Measurements from ENCODE around the gene SYNGR2.

The SYNGR2 gene

DNA sequence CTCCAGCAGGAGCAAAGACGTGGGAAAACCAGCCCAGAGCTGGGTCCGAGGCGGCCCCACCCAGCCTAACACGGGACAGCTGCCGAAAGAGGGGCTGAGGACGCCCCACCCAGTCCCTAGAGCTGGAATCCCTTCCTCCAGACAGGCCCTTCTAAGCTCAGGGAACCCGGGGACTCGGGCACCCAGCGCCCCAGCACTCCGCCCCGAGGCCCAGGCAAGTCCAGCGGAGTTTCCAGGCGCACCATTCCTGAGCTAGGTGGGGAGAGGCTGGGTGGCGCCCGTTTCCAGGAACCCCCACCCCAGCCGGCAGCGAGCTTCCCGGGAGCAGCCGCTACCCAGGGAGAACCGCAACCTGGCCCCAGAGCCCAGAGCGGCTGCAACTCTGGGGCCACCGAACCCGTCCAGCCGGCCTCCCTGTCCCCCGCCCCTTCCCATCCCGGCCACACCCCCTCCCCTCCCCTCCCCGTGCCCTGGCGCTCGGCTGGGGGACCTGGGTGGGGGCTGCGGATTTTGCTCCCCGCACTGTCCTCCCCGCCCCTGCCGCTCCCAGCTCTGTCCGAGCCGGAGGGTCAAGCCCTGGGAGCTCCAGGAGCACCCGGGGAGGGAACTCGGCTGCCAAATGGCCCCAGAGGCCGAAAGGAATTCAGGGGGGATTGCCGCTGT, 40.4 kb upstream of the SYNGR2 start:
- peaks cover 10 to 54% (median 22%) of the 10 kb centered on the region in 11 experiments for H4K20me1 ChIP-seq
- peaks cover 74 to 91% (median 84%) of the 10 kb centered on the region in 10 experiments for H3K4me1 ChIP-seq
- peak overlapping the region; percentile 84 to 95 (median 91) for H3K9ac ChIP-seq
- TF ChIP-seq Cebpa-rat (IDR thresholded peaks at IDR 0.05): no peak
- peak overlapping the region; percentile 85 to 95 (median 89) for H3K27ac ChIP-seq
- peak overlapping the region; percentile 94 to 100 (median 99) for H3K4me2 ChIP-seq
- H3K27me3 ChIP-seq: no peaks in the 10 kb centered on the region
- H3K9me3 ChIP-seq (replicated peaks in 1 of 11): no peaks in the 10 kb centered on the region
- H3K36me3 ChIP-seq: peaks cover 12 to 41% (median 25%) of the 10 kb centered on the region in 11 experiments
- H3K4me3 ChIP-seq: peak overlapping the region; percentile 70 to 94 (median 88)

DNA sequence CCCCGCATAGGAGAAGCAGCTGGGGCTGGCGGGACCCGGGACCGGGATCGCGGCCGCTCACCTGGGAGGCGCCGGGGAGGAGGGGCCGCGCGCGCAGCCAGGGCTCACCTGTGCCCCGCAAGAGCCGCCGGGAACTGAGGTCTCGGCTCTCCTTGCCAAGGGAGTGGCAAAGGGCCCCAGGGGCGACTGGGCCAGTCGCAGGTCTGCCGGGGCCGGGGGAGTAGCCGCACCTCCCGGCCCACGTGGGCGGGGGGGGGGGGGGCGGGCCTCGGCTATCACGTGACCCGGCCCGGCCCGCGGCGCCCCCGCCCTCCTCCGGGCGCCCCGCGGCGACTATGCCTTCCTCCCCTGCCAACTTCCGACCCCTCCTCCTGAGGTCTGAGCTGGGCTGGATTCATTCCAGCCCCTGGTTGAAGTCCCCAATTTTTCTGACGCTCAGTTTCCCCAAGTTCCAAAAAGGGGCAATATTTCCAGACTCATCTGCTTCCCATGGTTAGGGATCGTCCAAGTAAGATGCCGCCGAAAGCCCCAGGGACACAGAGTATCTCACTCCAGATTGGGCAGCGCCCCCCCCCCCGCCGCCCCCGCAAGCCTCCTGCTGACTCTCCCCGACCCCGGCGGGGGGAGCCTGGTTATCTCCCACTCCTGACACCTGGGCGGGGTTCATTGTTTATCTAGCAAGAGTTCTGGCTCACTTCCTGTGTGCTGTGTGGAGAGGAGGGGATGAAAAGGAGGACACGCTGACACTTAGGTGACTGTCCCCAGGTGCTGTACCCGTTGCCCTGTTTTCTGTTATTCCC, 39.6 kb upstream of the SYNGR2 start, which contains the start of gene TMC6:
TSS of gene TMC6 (minus strand) at position 205 of the 800 bp plus-strand sequence. CDS start 1,923 bp downstream, outside the sequence.
- H3K4me1 ChIP-seq: peaks cover 74 to 93% (median 85%) of the 10 kb centered on the region in 10 experiments
- no peak for TF ChIP-seq Cebpa-rat (IDR thresholded peaks at IDR 0.05)
- H3K27ac ChIP-seq: peak within 1 kb of the TSS; percentile 85 to 95 (median 89)

DNA sequence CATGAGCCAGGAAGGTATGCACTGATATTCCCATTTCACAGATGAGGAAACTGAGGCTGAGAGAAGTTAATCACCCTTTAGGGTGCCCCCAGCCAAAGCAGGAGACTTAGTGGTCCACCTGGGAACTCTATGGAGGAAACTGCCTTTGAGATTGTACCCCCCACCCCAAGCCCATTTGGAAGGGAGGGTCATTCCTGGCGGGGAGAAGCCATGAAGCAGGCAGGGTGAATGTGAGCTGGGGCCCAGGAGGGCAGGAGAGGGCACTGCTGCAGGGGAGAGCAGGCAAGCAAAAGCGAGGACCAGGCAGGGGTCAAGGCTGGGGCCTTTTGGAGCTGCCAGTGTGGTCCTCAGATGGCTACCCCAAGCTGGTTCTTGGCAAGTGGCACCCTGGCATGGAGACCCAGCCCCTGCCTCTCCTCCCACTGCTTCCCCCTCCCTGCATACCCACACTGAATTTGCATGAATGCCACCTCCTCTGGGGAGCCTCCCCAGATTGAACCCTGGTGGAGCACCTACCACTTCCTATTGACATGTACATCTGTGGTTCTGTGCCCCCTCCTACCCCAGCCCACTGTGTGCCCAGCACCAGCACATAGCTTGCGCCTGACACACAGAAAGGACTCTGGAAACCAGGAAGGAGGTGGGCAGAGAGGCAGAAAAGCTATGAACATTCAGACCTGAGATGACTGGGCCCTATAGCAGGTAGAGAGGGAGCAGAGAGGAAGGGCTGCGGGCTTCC, 38.9 kb upstream of the SYNGR2 start:
- H3K9me3 ChIP-seq (replicated peaks in 1 of 11): no peaks in the 10 kb centered on the region
- peak overlapping the region; percentile 70 to 95 (median 89); a peak in 21 of 22 replicates for H3K9ac ChIP-seq
- peak overlapping the region; percentile 94 to 100 (median 99) for H3K4me2 ChIP-seq
- peaks cover 74 to 93% (median 85%) of the 10 kb centered on the region in 10 experiments for H3K4me1 ChIP-seq
- TF ChIP-seq Cebpa-rat (IDR thresholded peaks at IDR 0.05): no peak
- H3K36me3 ChIP-seq: peaks cover under 1 to 41% (median 14%) of the 10 kb centered on the region in 11 experiments; a peak in 19 of 22 replicates
- H3K27ac ChIP-seq: peak overlapping the region; percentile 45 to 95 (median 89); a peak in 21 of 22 replicates
- peak overlapping the region; percentile 70 to 94 (median 88); a peak in 15 of 20 replicates for H3K4me3 ChIP-seq
- H3K27me3 ChIP-seq: no peaks in the 10 kb centered on the region
- peaks cover 0 to 54% (median 25%) of the 10 kb centered on the region in 11 experiments; a peak in 17 of 22 replicates for H4K20me1 ChIP-seq

More for the DNA sequence above, 39.6 kb upstream of the SYNGR2 start, which contains the start of gene TMC6:
- Histone ChIP-seq H3K4me2 (peak within 1 kb of the TSS; percentile 94 to 100 (median 99)), H4K20me1 (peaks cover 6 to 54% (median 23%) of the 10 kb centered on the region in 11 experiments; a peak in 17 of 22 replicates), H3K27me3 (no peaks in the 10 kb centered on the region), H3K4me3 (peak within 1 kb of the TSS; percentile 70 to 94 (median 88)), H3K9ac (peak within 1 kb of the TSS; percentile 84 to 95 (median 91)), H3K36me3 (peaks cover 5 to 41% (median 18%) of the 10 kb centered on the region in 11 experiments; a peak in 21 of 22 replicates), H3K9me3 (replicated peaks in 1 of 11) (no peaks in the 10 kb centered on the region)

DNA sequence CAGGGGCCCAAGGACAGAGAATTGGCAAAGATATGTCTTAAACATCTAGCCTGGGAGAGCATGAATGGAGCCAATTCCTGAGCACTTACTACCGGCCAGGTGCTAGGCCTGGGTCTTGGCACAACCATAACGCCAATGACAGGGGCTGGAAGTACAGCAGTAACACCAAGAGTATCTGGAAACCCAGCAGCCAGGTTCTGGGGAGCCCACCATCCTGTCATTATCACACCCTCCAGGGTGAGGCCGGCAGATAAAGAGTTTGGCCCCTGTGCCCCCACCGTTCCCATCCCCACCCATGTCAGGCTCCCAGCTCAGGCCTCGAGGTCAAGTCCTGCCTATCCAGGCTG, 38.3 kb upstream of the SYNGR2 start:
- Histone ChIP-seq H3K9ac (peak overlapping the region; percentile 70 to 95 (median 89)), H3K4me3 (peak overlapping the region; percentile 60 to 92 (median 74); a peak in 18 of 20 replicates)

DNA sequence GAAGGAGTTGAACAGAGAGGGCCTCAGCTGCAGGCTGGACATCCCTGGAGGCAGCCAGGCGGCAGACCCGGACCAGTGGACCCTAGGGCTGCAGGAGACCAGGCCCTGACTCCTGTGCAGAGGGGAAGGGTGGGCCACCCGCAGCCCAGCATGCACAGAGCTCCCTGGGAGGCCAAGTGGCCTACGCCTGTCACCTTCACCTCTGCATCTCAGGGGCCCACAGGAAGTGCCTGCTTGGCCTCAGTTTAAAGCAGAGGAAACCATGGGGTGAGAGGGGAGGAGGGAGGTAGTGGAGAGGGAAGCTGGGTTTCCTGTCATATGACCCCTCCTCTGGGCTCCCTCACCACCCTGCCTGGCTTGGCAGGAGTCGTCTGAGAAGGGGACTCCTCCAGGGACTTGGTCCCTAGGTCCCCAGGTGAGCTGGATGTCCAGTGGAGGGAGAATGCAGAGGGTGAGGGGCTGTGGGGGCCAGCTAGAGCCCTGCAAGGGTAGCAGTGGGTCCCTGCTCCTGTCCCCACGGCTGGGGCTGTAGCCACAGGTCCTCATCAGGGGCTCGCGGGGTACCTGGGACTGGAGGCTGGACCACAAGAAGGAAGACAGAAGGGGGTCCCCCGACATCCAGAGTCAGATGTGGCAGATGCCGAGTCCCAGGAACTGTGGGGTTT, 37.8 kb upstream of the SYNGR2 start, which contains the start of gene TMC8:
TSS of gene TMC8 (plus strand) at position 335 of the 665 bp plus-strand sequence. CDS start 818 bp downstream, outside the sequence.
- no peaks in the 10 kb centered on the region for H3K27me3 ChIP-seq

More for the DNA sequence above, 38.3 kb upstream of the SYNGR2 start:
- Histone ChIP-seq H3K4me1 (peaks cover 74 to 93% (median 85%) of the 10 kb centered on the region in 10 experiments), H3K27ac (peak overlapping the region; percentile 45 to 95 (median 89); a peak in 21 of 22 replicates), H3K9me3 (replicated peaks in 1 of 11) (no peaks in the 10 kb centered on the region), H3K36me3 (peaks cover 6 to 41% (median 19%) of the 10 kb centered on the region in 11 experiments; a peak in 21 of 22 replicates), H4K20me1 (peaks cover 0 to 54% (median 30%) of the 10 kb centered on the region in 11 experiments; a peak in 17 of 22 replicates), H3K27me3 (no peaks in the 10 kb centered on the region), H3K4me2 (peak overlapping the region; percentile 94 to 100 (median 99))
- TF ChIP-seq Cebpa-rat (IDR thresholded peaks at IDR 0.05): no peak

DNA sequence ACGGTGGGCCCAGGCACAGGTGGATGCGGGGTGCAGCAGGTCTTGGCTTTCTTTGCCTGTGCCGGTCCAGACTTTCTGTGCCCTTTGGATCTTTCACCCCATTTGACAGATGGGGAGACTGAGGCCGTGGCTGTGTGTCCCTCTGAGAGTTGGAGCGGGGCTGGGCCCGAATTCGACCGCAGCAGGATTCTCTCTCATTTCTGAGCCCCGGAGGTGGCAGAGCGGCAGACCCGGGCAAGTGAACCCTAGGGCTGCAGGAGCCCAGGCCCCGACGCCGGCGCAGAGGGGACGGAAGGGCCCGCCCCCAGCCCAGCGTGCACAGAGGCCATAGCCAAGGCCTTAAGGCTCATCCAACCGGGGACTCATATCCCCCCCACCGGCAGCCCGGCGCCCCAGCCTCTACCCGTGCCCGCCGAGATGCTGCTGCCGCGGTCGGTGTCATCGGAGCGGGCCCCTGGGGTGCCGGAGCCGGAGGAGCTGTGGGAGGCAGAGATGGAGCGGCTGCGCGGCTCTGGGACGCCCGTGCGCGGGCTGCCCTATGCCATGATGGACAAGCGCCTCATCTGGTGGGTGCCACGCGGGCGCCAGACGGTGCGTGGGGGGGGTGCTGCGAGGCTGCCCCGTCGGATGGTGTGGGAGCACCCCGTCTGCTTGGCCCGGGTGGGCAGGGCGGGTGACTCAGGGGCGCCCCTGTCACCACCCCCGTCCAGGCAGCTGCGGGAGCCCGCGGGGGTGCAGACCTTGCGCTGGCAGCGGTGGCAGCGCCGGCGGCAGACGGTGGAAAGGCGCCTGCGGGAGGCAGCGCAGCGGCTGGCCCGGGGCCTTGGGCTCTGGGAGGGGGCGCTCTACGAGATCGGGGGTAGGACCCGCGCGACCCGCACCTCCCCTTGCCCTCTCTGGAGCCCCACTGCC, 37.0 kb upstream of the SYNGR2 start:
- H3K4me2 ChIP-seq: peak overlapping the region; percentile 94 to 100 (median 99)
- peak overlapping the region; percentile 70 to 95 (median 89) for H3K9ac ChIP-seq
- peak overlapping the region; percentile 61 to 95 (median 89) for H3K27ac ChIP-seq
- peaks cover 0 to 56% (median 31%) of the 10 kb centered on the region in 11 experiments; a peak in 17 of 22 replicates for H4K20me1 ChIP-seq
- no peaks in the 10 kb centered on the region for H3K9me3 ChIP-seq (replicated peaks in 1 of 11)
- peak overlapping the region; percentile 60 to 92 (median 74) for H3K4me3 ChIP-seq
- no peaks in the 10 kb centered on the region for H3K27me3 ChIP-seq
- peaks cover 9 to 42% (median 21%) of the 10 kb centered on the region in 11 experiments; a peak in 21 of 22 replicates for H3K36me3 ChIP-seq
- TF ChIP-seq Cebpa-rat (IDR thresholded peaks at IDR 0.05): no peak
- H3K4me1 ChIP-seq: peaks cover 74 to 90% (median 83%) of the 10 kb centered on the region in 10 experiments

More for the DNA sequence above, 37.8 kb upstream of the SYNGR2 start, which contains the start of gene TMC8:
- Histone ChIP-seq H3K27ac (peak within 1 kb of the TSS; percentile 61 to 95 (median 89)), H3K4me2 (peak within 1 kb of the TSS; percentile 94 to 100 (median 99)), H4K20me1 (peaks cover 0 to 54% (median 33%) of the 10 kb centered on the region in 11 experiments; a peak in 17 of 22 replicates), H3K4me3 (peak within 1 kb of the TSS; percentile 60 to 94 (median 83)), H3K9ac (peak within 1 kb of the TSS; percentile 70 to 95 (median 89)), H3K36me3 (peaks cover 9 to 41% (median 20%) of the 10 kb centered on the region in 11 experiments; a peak in 21 of 22 replicates), H3K9me3 (replicated peaks in 1 of 11) (no peaks in the 10 kb centered on the region), H3K4me1 (peaks cover 74 to 93% (median 84%) of the 10 kb centered on the region in 10 experiments)
- no peak for TF ChIP-seq Cebpa-rat (IDR thresholded peaks at IDR 0.05)
